Stimulated activated CD4-positive, alpha-beta T cell treated with anti-CD3 and anti-CD28 coated beads, Interleukin-12 subunit alpha, Interleukin-12 subunit beta, amount 100 ng/mL, for 24 hours (primary cell): ENCODE measurements around the gene CFAP97D1.
"Not testable (repeated sequence)": the region's sequence is repeated elsewhere in the genome, so short reads cannot be mapped to it uniquely, and the experiment has no call there.

Experiments
- DNase-seq, 2 experiments: peaks; one replicate each; pipeline ENCODE4 v3.0.0-alpha.2; 2020; ENCODE audit warnings: low read depth in 2 of 2

The CFAP97D1 gene

DNA sequence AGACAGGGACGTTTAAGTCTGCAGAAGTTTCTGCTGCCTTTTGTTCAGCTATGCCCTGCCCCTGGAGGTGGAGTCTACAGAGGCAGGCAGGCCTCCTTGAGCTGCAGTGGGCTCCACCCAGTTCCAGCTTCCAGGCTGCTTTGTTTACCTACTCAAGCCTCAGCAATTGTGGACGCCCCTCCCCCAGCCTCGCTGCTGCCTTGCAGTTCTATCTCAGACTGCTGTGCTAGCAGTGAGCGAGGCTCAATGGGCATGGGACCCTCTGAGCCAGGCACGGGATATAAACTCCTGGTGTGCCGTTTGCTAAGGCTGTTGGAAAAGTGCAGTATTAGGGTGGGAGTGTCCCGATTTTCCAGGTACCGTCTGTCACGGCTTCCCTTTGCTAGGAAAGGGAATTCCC lies 17.8 kb downstream of the CFAP97D1 start:
- not testable (repeated sequence) for DNase-seq

DNA sequence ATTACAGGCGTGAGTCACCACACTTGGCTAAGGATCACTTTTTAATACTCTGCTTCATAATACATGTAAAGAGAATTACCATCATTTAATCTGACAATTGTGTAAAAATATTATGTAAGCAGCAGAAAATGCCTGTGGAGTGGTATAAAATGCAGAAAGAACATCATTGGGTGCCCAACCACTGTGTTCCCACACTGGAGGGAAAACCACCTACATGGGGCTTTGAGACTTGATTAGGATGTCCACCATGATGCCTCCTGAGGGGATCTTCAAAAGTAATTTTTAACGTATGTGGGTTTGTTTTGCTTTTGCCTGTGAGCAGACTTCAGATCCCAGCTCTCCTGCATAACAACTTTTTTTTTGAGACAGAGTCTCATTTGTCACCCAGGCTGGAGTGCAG lies 18.8 kb downstream of the CFAP97D1 start:
- DNase-seq: no peak

DNA sequence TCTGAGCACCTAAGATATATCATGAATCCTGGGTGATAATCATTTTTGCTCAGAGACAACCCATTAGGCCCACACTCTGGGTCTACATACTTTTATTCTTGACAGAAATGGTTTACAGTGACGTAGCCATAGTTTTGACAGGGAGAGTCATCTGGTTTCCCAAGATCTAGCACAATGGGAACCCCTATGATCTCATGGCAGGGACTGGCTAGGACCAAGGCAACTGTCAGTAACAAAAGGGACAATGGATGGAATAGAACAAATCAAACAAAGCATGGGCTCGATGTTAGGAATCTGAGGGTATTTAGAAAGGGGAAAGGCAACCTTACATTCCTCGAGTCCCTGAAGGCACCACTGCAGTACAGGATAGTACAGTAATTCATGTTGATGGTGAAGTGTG lies 20.5 kb downstream of the CFAP97D1 start:
- DNase-seq: no peak

DNA sequence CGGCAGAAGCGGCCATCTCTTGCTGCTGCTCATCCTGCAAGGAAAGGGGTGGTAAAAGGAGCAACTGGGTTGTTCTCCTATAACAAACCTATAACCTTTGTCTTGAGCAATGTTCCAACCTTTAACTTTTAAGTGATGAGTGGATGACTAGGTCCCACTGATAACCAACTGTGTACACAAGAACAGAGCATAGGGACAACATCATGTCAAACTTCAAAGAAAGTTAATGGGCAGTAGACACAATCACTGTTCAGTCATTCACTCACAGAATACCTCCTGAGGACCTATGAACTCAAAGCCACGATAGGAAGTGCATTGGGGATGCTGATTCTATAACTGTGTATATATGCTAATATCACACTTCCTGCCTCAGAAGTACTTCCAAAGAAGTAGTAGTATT lies 21.6 kb downstream of the CFAP97D1 start:
- DNase-seq: no peak

DNA sequence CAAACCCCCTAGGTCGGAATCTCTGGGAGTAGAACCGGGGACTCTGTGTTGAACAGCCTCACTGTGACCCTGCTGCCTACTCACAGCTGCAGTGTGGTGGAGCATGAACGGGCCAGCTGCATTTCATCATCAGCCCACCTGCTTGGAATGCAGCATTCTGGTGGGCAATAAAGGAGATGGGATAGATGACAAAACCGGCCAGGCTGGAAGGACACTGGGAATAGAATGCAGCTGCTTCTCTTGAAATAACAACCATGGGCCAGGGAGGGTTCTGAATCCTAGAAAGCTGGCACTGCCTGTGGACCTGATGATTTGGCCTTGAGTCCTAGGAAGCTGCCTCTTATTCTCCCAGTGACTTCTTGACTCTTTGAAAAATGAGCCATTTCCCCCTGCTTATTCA lies 23.5 kb downstream of the CFAP97D1 start:
- DNase-seq: no peak

DNA sequence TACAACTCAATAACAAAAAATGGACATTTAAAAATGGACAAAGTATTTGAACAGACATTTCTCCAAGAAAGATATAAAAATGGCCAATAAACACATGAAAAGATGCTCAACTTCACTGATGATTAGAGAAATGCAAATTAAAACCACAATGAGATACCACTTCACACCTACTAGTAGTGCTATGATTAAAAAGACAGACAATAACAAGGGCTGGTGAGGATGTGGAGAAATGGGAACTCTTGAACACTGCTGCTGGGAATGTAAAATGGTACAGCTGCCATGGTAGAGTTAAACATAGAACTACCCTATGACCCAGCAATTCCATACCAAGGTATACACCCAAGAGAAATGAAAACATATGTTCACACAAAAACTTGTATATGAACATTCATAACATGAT lies 24.9 kb downstream of the CFAP97D1 start:
- no peak for DNase-seq

DNA sequence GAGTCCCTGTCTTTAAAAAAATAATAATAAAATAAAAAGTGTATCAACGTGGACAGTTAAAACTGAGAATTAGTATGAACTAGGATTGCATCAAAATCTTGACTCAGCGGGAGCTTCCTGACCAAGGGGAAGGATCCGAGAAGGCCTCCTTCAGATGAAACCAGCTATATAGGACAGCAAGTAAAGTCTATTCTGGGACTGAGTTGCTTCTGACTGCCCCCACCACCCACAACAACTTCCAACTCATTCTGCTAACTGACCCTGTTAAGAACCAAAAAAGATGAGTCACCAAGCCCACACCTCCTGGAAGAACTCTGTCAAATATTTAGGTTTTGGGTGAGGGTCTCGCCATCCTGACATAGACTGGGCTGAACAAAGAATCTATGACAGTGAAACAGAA lies 27.8 kb downstream of the CFAP97D1 start:
- no peak for DNase-seq

DNA sequence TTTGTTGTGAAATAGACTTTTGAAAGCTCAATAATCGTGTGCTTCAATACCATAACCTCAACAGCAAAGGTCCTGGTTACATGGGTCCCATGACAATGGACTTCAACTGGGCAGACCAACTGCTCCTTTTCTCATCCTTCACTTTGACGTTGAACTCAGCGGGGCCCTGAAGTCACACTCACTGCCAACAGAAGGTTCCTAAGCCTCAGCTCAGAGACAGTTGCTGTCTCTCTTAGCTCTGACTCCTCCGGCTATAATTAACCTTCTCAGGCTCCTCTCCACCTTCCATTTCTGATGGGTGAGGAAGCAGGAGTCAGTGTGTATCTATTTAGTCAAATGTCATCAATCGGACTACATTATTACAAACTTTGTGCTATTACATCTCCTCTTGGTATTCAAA lies 28.9 kb downstream of the CFAP97D1 start:
- DNase-seq: no peak

DNA sequence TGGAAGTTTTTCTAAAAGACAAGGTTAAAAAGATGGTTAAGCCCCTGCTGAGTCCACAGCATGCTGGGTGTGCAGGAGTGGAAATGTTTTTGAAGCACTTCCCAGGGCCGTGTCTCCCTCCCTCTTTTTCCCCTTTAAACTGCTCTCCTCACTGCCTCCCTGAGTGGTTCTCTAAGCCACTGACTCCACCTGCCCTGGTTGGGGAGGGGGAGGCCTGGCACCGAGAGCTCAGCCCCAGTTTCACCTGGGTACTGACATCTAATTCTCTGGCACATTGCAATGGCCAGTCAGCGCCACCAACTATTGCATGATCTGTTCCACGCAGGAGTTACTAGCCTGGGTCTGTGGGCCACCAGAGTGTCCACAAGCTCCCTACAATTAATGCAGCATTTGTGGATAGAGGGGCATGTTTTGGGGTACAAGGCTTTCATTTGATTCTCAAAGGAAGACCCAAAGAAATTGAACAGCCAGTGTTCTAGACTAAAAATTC lies 30.0 kb downstream of the CFAP97D1 start:
- DNase-seq: no peak

DNA sequence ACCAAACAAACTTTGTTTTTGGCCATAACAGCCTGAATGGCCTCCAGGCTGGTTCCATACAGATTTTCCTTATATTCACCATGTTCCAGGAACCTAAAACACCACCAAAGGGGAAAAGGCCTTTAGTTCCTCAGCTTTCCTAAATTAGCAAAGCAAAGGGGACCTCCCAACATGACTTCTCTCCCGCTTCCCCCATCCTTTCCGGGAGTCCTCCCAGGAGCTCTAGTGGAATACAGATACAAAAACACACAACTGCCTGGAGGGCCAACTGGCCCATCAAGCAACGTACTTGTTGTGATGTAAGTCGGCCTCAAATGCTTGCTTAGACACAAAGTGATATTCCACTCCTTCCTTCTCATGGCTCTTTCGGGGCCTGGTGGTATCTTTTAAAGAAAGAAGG lies 30.6 kb downstream of the CFAP97D1 start:
- DNase-seq: no peak

DNA sequence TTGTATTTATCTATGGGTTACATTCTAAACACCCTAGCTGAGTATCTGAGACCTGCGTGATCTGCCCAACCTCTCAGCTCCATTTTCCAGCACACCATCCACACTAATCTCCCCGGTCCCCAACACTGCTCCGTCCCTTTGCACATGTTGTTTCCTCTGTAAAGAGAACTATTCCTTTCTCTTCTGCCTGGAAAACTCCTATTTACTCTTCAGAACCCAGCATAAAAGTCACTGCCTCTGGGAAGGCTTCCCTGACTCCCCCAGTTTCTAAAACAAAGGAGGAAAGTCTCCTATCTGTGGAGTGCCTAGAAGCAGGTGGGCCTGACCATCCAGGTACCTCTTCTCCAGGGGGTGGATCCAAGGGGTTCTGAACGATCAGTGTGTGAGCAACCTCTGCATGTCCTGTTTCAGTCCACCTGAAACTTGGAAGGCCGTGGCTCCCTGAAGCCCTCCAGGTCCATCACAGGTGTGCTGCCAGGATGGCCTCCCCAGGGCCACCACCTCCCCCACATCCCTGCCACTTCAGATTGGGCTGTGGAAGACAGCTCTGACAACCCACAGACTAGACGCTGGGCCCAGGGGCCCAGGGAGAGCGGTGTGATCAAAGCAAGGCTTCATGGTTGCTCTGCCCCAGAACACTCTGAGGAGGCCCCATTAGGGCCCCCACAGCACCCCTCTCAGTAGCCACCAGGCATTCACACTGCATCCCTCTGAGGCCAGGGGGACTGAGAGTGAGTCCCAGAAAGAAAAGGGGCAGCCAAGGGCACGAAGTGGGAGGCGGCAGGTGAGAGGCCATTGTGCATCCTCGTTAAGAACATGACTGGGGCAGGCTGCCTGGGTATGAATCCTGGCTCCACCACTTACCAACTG lies 32.4 kb downstream of the CFAP97D1 start:
- DNase-seq: no peak

DNA sequence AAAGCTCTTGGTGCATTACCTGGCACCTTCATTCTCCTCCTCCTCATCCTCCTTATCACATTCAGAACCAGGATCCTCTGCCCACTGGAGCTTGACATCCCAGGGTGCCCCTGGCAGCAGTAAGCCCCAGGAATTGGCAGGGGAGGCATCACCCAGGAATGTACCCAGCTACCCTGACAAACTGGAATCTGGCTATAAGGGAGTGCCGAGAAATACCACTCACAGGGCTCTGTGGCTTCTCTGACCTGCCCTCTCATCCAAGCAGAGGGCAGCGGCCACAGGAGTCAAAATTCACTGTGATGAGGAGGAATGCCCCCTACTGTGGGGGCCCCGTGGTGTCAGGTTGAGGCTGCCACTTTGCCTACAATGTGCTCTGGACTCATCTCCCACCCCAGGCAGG lies 33.2 kb downstream of the CFAP97D1 start:
- no peak for DNase-seq

DNA sequence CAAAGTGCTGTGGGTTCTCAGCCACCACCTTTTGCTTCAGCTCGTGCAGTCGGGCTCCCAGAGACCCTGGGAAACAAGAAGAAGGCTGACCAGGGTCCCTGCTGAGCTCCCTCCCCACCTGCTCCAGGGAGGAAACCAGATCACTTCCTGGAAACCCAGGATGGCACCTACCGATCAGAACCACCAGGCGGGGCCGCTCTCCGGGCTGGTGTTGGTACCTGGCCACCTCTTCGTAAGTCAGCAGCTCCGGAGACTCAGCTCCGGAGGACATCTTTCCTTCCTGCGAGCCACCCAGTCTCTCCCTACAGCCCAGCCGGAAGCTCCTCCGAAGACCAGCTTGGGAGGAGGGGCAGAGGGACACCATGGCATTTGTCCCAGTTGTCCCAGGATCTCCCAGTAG lies 33.8 kb downstream of the CFAP97D1 start:
- DNase-seq: no peak

DNA sequence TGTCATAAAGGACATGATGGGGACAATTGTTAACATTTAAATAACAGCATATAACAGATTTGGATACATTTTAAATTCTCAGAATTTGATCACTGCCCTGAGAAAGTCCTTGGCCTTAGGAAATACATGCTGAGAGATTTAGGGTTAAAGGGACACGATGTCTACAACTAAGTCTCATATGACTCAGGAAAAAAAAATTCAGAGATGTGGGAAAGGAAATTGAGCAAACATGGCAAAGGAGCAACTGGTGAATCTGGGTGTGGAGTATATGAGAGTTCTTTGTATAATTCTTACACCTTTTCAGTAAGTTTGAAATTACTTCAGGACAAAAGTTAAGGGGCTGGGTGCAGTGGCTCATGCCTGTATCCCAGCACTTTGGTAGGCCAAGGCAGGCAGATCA lies 34.5 kb downstream of the CFAP97D1 start:
- no peak for DNase-seq

DNA sequence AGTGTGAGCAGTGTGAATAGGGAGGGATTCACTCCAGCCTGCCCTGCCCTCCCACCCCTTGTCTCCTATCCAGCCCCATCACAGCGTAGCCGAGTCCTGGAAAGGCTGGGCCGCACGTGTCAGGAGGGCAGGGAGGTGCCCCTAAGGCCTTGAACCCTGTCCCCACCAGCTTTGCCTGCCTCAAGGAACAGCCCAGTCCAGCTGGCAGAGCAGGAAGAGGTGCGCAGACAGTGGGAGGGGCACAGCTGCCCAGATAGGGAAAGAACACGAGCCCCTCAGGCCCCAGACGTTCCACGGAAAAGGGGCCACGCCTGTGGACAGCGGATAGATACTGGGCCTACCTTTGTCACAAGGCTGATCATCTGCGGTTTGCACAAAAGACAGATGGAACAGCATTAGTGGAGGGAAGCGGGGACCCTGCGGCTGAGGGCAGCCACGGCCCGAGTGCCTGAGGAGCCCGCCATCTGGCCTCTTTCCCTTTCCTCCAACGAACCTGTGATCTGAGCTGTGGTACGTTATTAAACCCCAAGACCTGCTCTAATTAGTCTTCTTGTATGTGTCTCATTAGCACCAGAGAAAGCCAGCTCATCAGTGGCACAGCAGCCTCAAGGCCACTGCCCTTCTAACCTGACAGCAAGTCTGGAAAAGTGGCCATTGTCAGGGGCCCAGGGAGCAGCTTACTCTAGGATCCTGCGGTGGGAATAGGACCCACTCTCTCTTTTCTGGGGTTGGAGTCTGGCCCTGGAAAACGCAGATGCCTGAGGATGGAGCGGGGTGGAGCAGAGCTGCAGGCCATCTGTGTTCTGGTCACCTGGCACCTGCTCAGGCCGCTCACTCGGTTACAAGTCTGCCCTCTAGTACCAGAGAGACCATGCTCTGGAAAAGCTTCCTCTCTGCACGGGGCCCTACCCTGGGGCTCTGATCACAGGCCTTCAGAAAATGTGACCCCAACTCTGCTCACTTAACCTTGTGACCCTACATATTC lies 36.4 kb downstream of the CFAP97D1 start:
- no peak for DNase-seq

DNA sequence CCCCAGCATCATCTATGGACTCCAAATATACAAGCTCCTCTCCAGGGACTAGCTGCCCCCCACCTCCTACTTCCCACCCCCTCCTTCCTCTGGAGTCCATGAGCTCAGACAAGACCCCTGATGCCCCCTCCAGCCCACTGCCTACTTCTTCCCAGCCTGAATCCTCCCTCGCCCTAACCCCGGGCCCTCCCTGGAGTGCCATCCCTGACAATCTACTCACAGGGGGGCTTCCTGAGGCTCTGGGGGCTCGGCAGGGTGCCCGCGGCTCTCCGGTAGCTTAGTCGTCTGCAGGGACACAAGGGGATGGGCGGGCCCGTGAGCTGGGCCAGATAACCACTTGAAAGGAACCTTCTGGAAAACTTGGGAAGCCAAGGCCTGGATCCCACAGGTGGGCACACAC lies 37.6 kb downstream of the CFAP97D1 start:
- no peak for DNase-seq

DNA sequence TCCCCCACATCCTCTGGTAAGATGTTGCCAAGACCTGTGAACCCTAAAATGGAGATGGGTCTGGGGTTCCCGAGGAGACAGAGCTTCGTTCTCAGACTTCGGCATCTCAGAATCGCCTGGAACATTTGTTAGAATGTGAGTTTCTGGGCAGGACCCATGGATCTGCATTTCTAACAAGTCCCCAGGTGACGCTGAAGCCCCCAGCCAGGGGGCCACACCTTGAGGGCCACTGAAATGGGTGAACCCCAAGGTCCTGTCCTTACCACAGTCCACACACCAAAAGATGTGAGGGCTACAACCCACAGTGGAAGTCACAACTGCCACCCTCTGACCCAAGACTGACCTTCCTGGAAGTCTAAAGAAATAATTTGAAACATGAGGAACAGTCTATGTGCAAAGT lies 38.7 kb downstream of the CFAP97D1 start:
- DNase-seq: no peak

DNA sequence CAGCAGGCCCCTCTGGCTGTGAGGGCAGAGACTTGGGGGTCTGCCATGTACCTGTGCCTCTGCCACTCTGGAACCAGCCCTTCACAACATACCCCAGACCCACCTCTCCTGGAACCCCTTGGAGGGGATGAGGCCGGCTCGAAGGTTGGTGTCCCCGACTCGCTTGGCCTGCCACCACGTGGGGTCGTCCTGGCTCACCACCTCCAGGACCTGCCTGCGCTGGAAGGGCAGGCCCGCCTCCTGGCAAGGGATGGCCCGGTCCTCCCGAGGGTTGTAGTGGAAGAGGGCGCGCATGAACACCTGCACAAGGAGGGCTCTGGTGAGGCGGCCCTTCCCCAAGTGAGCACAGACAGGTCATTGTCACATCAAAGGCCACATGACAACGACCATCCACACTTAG lies 40.5 kb downstream of the CFAP97D1 start:
- DNase-seq: no peak

DNA sequence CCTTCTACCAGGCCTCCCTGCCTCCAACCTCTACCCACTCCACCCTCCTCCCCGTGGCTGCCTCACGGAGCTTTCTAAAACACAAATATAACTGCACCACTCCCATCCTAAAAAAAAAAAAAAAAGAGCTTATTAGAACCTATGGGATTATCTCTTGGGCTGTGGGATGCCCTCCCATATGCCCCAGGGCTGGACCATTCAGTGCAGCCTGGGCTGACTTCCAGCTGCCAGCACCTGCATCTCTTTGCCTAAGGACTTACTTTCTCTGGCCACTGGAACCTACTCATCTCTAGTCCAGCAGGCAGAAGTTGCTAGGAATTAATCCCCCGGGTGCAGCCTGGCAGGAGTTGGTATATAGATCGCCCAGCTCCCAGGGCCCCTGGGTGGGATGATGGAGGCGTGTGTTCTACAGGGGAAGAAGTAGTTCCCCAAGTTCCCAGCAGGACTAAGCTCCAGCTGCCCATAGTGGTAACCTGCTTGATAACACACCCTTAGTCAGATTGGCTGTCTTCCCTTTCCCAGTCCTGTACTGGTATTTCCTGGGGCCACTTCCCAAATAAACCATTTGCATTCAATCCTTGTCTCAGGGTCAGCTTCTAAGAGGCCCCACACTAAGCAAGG lies 42.4 kb downstream of the CFAP97D1 start:
- DNase-seq: no peak

DNA sequence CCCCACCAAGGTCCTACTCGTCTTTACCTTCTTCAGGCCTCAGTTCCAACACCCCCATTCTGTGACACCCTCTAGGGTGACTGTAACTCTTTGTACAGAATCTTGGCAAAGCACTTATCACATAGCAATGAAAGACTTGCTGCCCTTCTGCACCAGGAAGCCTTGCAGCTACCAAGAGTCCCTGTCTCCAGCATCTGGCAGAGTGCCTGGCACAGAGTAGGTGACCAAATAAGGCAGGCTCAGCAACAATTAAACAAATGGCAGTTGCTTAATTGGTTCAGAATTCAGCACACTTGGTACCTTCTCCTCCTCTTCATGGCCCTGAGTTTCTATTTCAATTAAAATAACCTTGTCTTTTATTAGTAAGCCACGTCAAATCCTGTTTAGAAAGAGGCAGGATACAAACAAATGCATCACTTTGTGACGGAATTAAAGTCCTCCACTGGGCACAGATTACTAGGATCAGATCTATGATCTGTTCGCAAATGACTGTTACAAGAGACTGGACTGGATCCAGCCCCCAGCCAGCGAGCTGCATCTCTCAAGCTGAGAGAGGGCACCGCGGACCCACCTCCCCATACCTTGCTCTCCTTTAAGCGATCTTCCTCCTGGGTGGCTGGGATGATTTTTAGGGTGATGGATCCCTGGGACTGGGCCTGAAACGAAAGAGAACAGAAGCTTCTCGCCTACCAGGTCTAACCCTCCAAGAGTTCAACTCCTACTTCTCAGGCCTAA lies 43.3 kb downstream of the CFAP97D1 start:
- no peak for DNase-seq

DNA sequence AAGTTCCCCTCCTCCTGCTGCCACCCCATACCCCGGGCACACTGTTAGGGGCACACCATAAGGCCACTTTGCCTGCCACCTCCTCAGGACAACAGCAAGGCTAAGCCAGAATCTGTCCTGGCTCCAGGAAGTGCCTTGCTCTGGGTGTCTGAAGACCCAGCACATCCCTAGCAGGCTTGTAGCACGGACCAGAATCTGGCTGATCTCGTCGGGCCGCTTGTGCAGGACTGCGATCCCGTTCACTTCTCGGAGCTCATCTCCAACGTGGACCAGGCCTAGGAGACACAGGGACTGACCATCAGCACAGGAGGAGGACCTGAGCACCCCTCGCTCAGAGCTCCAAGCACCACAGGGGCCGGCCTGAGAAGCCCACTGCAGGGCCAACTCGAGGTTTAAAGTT lies 45.3 kb downstream of the CFAP97D1 start:
- no peak for DNase-seq
